Non-pigmented ciliary epithelial cell (primary cell): ENCODE measurements around the gene LOX.

ENCODE experiments used
- DNase-seq: peaks from one replicate; pipeline ENCODE4 v3.0.0-alpha.2; 2010; ENCODE audit warnings: low read depth

The LOX gene

GRCh38 chr5:122053181-122054109, 24.6 kb downstream of the LOX start:
- DNase-seq: no peak

GRCh38 chr5:122051569-122051968, 26.5 kb downstream of the LOX start:
- no peak for DNase-seq

DNA sequence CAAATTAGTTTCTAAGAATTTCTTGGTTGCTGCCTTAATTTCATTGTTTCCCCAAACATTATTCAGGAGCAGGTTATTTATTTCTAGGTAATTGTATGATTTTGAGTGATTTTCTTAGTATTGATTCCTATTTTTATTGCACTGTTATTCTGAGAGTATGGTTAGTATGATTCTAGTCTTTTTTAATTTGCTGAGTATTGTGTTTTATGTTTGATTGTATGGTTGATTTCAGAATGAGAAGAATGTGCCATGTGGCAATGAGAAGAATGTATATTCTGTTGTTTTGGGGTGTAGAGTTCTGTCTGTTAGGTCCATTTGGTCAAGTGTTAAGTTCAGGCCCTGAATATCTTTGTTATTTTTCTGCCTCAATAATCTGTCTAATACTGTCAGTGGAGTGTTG, 27.1 kb downstream of the LOX start:
- DNase-seq: no peak

GRCh38 chr5:122040636-122041302, 37.3 kb downstream of the LOX start:
- no peak for DNase-seq

- no peak for DNase-seq
These were observed 41.7 kb downstream of the LOX start for GRCh38 chr5:122036326-122036725.

- no peak for DNase-seq
These were observed 42.1 kb downstream of the LOX start for GRCh38 chr5:122035913-122036312.

GRCh38 chr5:122031836-122032235, 46.2 kb downstream of the LOX start:
- DNase-seq: no peak

- no peak for DNase-seq
These were observed 47.8 kb downstream of the LOX start for GRCh38 chr5:122030251-122030650.

DNA sequence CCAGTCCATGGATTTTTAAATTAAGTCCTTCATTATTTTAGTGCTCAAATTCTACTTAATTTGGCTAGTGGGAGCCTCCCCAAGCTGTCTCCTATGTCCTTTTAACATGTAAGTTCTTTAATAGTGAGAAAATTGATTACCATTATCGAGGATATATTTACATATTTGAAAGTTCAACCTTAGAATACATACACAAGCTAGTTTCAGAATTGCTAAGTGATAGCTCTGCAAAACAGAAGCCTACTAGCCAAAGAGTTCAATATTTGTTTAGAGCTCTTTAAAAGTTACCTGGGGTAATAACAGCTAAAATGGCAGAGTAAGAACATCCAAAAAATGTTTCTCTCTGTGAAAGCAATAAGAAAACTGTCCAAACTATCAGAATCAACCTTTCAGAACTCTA, 48.2 kb downstream of the LOX start:
- DNase-seq: no peak

GRCh38 chr5:122022966-122023365, 55.1 kb downstream of the LOX start:
- DNase-seq: no peak

DNA sequence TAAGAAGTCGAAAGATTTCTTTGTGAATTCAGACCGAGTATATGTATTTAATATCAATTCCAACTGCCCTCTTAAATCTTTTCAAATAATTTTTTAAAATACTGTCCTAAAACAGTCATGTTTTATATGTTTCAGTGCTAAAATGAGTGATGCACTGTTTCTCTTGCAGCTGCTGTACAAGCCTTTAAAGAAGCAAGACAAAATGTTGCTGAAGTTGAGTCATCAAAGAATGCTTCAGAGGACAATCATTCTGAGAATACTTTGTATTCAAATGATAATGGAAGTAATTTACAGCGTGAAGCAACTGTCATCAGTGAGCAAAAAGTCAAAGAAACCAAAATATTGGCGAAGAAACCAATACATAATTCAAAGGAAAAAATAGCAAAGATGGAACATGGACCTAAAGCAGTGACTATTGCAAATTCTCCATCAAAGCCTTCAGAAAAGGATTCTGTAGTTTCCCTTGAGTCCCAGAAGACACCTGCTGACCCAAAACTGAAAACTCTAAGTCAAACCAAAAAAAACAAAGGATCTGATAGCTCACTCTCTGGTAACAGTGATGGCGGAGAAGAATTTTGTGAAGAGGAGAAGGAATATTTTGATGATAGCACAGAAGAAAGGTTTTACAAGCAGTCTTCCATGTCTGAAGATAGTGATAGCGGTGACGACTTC, 58.0 kb downstream of the LOX start:
- no peak for DNase-seq

DNA sequence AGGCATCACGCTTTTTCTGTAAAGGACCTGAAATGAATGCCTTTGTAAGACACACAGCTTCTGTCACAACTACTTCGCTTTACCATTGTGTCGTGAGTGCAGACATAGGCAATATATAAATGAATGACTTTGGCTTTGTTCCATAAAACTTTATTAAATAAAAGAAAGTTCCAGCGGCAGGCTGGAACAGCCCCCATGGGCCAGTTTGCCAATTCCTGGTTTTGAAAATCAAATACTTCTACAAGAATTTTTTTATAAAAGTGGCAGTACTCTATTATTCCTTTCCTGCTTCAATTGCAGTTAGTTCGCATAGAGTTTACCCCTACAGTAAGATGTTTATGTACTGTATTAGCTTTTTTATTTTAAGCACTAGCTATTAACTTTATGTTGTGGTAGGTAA, 62.6 kb downstream of the LOX start:
- no peak for DNase-seq

- DNase-seq: no peak
These were observed 63.7 kb downstream of the LOX start for GRCh38 chr5:122014236-122014935.
